PC-3 (cell line): ENCODE measurements around the gene BTN1A1.

Experiments
- CTCF ChIP-seq: fragments of 300-600 bp; sonication (generic); conservative IDR thresholded peaks from 2 replicates; pipeline ENCODE4 v1.5.1; 2017; ENCODE audit warnings: antibody characterized with exemption, low read depth, mild to moderate bottlenecking, low read length
- EZH2 ChIP-seq: fragments of 300-600 bp; sonication (generic); IDR thresholded peaks from one replicate; pipeline ENCODE4 v1.6.1; 2017; ENCODE audit warnings: antibody characterized with exemption, mild to moderate bottlenecking, low read length; ENCODE audit not compliant: unreplicated experiment
- EZH2phosphoT487 ChIP-seq: fragments of 300-600 bp; sonication (generic); IDR thresholded peaks from 2 replicates; pipeline ENCODE4 v1.6.1; 2018; ENCODE audit warnings: mild to moderate bottlenecking, antibody characterized with exemption, low read length, borderline replicate concordance

- TF ChIP-seq CTCF (no peak), EZH2 (no peak), EZH2phosphoT487 (no peak)
These were observed 1.4 kb downstream of the BTN1A1 start for GRCh38 chr6:26501482-26501986.
